ENCODE measurements around the gene CUBN.

DNA sequence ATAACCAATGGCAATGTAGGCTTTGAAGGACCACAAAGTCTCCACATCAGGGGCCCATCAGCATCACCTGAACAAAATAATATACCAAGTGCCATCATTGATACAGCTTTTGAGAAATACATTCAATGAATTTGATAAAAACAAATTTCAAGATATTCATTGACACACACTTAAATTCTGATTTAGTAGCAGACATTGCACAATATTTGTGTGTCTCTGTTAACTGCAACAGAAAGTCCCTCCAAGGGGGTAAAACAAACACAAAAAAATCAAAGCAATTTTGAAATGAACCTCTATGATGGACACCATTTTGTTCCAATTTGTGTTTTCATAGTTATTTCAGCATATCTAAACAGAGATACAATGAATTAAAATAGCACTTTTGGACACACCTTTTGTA, 225.6 kb downstream of the CUBN start:
- TF ChIP-seq EZH2 (IDR thresholded peaks at IDR 0.05; ENCODE audit: insufficient read depth, poor library complexity, severe bottlenecking) (no peak), EZH2phosphoT487 (IDR thresholded peaks at IDR 0.05; ENCODE audit: insufficient read depth, low read depth) (no peak)
